GM20431 (cell line): Measurements from ENCODE around the gene HEYL.

Experiments
- in situ Hi-C: fragments of 300-500 bp; cut with MseI, MboI; formaldehyde crosslinking; loops from one replicate; pipeline ENCODE4 v1.15.0; 2020; ENCODE audit warnings: low sequenced_read_pairs; ENCODE audit not compliant: unreplicated experiment

The HEYL gene

GRCh38 chr1:39668111-39668510 is 28.7 kb upstream of the HEYL start:
- in situ Hi-C loops = no loop called here

GRCh38 chr1:39666772-39667171 is 27.3 kb upstream of the HEYL start:
- in situ Hi-C loops = no loop called here

- in situ Hi-C loops = no loop called here
These were observed 24.1 kb upstream of the HEYL start for GRCh38 chr1:39663559-39663958.

GRCh38 chr1:39662861-39663260 is 23.4 kb upstream of the HEYL start:
- in situ Hi-C loops = no loop called here

GRCh38 chr1:39659538-39659937 is 20.1 kb upstream of the HEYL start:
- in situ Hi-C loops = no loop called here

- in situ Hi-C loops = no loop called here
These were observed 19.7 kb upstream of the HEYL start for GRCh38 chr1:39659110-39659509.

- in situ Hi-C loops = no loop called here
These were observed 18.6 kb upstream of the HEYL start for GRCh38 chr1:39657923-39658485.

GRCh38 chr1:39657402-39657801 is 18.0 kb upstream of the HEYL start:
- in situ Hi-C loops = no loop called here

GRCh38 chr1:39656391-39656790 is 16.9 kb upstream of the HEYL start:
- in situ Hi-C loops = no loop called here

- in situ Hi-C loops = no loop called here
These were observed 16.3 kb upstream of the HEYL start for GRCh38 chr1:39655578-39656268.

GRCh38 chr1:39654291-39654690 is 14.8 kb upstream of the HEYL start:
- in situ Hi-C loops = no loop called here

- in situ Hi-C loops = no loop called here
These were observed 14.1 kb upstream of the HEYL start for GRCh38 chr1:39653546-39654031.

GRCh38 chr1:39652554-39652953 is 13.1 kb upstream of the HEYL start:
- in situ Hi-C loops = no loop called here

- in situ Hi-C loops = no loop called here
These were observed 12.7 kb upstream of the HEYL start for GRCh38 chr1:39652105-39652504.

- in situ Hi-C loops = no loop called here
These were observed 11.0 kb upstream of the HEYL start for GRCh38 chr1:39650431-39650830.

- in situ Hi-C loops = no loop called here
These were observed 10.3 kb upstream of the HEYL start for GRCh38 chr1:39649636-39650185.

- in situ Hi-C loops = no loop called here
These were observed 9.1 kb upstream of the HEYL start for GRCh38 chr1:39648496-39648895.

GRCh38 chr1:39647247-39647646 is 7.8 kb upstream of the HEYL start:
- in situ Hi-C loops = no loop called here

GRCh38 chr1:39646232-39647081 is 7.0 kb upstream of the HEYL start:
- in situ Hi-C loops = no loop called here

- in situ Hi-C loops = no loop called here
These were observed 6.1 kb upstream of the HEYL start for GRCh38 chr1:39645411-39646043.
